Activated T-helper 1 cell treated with Interleukin-2 at 50 U/mL for 16 hours (primary cell): ENCODE measurements around the gene NR1I3.

Experiments
- DNase-seq: peaks from one replicate; pipeline ENCODE4 v3.0.0-alpha.2; 2020; ENCODE audit warnings: low read depth

Gene NR1I3

GRCh38 chr1:161218301-161219077 is 19.5 kb downstream of the NR1I3 start:
- no peak for DNase-seq

GRCh38 chr1:161217831-161218230 is 20.2 kb downstream of the NR1I3 start:
- DNase-seq = no peak

GRCh38 chr1:161216945-161217712 is 20.9 kb downstream of the NR1I3 start:
- no peak for DNase-seq

GRCh38 chr1:161215076-161215475 is 22.9 kb downstream of the NR1I3 start, which contains the start of gene FCER1G:
TSS of gene FCER1G (plus strand) at chr1:161215295. CDS start at chr1:161215322, 27 bp downstream.
- no peak for DNase-seq

- DNase-seq = no peak
These were observed 23.6 kb downstream of the NR1I3 start for GRCh38 chr1:161214369-161214768.

GRCh38 chr1:161209790-161210409 is 28.1 kb downstream of the NR1I3 start:
- peak; percentile 55 for DNase-seq

GRCh38 chr1:161207173-161207572 is 30.8 kb downstream of the NR1I3 start:
- no peak for DNase-seq

- DNase-seq = no peak
These were observed 31.4 kb downstream of the NR1I3 start for GRCh38 chr1:161206411-161207140.

- peak; percentile 90 for DNase-seq
These were observed 35.9 kb downstream of the NR1I3 start, which contains the start of gene NDUFS2 for GRCh38 chr1:161201836-161202712. TSS of gene NDUFS2 (plus strand) at chr1:161202367. CDS start at chr1:161202386, 19 bp downstream.

GRCh38 chr1:161200992-161201835 is 36.8 kb downstream of the NR1I3 start:
- DNase-seq = no peak

GRCh38 chr1:161200421-161200991 is 37.5 kb downstream of the NR1I3 start:
- no peak for DNase-seq

GRCh38 chr1:161199506-161200139 is 38.4 kb downstream of the NR1I3 start:
- DNase-seq = no peak

- no peak for DNase-seq
These were observed 39.0 kb downstream of the NR1I3 start, which contains the start of gene ADAMTS4 for GRCh38 chr1:161198897-161199431. TSS of gene ADAMTS4 (minus strand) at chr1:161199054. CDS start at chr1:161198627, 427 bp downstream.

- DNase-seq = no peak
These were observed 39.7 kb downstream of the NR1I3 start for GRCh38 chr1:161198194-161198896.

- DNase-seq = no peak
These were observed 40.3 kb downstream of the NR1I3 start for GRCh38 chr1:161197560-161198193.

- no peak for DNase-seq
These were observed 41.2 kb downstream of the NR1I3 start for GRCh38 chr1:161196521-161197451.
